ENCODE data around the gene BICD1. TPM values are rescaled to one million over a fixed set of nuclear protein-coding genes. Genes with fewer than 3 reads are reported as not detected.

Gene BICD1
- 10 to 100 TPM in 1 of 2 donors, 1 to 10 TPM in 1; 7.8 to 15.7 TPM for total RNA-seq

GRCh38 chr12:32106517-32107358 lies at the start of gene BICD1:
Gene BICD1, plus strand, starts transcription at chr12:32106847. Its CDS starts 485 bp downstream, at chr12:32107332.
- Mint-ChIP-seq H3K27ac (peak within 1 kb of the TSS; percentile 91), H3K4me3 (peak within 1 kb of the TSS; percentile 81), H3K4me1 (peaks cover 26% of the 10 kb centered on the region), H3K36me3 (ENCODE audit: low read depth) (no peaks in the 10 kb centered on the region), H3K9me3 (no peaks in the 10 kb centered on the region), H3K27me3 (no peaks in the 10 kb centered on the region)
- peak; percentile 86 for ATAC-seq (replicated peaks)

- no peak for ATAC-seq (replicated peaks)
- Mint-ChIP-seq H3K4me3 (no peak overlapping the region), H3K9me3 (no peaks in the 10 kb centered on the region), H3K27me3 (no peaks in the 10 kb centered on the region), H3K27ac (no peak overlapping the region), H3K4me1 (no peaks in the 10 kb centered on the region), H3K36me3 (ENCODE audit: low read depth) (no peaks in the 10 kb centered on the region)
Observed at GRCh38 chr12:32061033-32061432, 45.6 kb upstream of the BICD1 start.

- no peaks in the 10 kb centered on the region for H3K4me1 Mint-ChIP-seq
- ATAC-seq (replicated peaks): no peak
- no peaks in the 10 kb centered on the region for H3K27me3 Mint-ChIP-seq
- H3K27ac Mint-ChIP-seq: no peak overlapping the region
- H3K9me3 Mint-ChIP-seq: no peaks in the 10 kb centered on the region
- no peaks in the 10 kb centered on the region for H3K36me3 Mint-ChIP-seq (ENCODE audit: low read depth)
- no peak overlapping the region for H3K4me3 Mint-ChIP-seq
Observed at GRCh38 chr12:32062881-32063280, 43.8 kb upstream of the BICD1 start.

- H3K27ac Mint-ChIP-seq: no peak overlapping the region
Observed at GRCh38 chr12:32063796-32064195, 42.9 kb upstream of the BICD1 start.

GRCh38 chr12:32066206-32066605 lies 40.4 kb upstream of the BICD1 start:
- H3K27me3 Mint-ChIP-seq: no peaks in the 10 kb centered on the region
- no peak overlapping the region for H3K4me3 Mint-ChIP-seq
- no peaks in the 10 kb centered on the region for H3K4me1 Mint-ChIP-seq
- no peaks in the 10 kb centered on the region for H3K9me3 Mint-ChIP-seq
- ATAC-seq (replicated peaks): no peak
- no peak overlapping the region for H3K27ac Mint-ChIP-seq
- no peaks in the 10 kb centered on the region for H3K36me3 Mint-ChIP-seq (ENCODE audit: low read depth)

More at GRCh38 chr12:32063796-32064195, 42.9 kb upstream of the BICD1 start:
- Mint-ChIP-seq H3K4me3 (no peak overlapping the region), H3K36me3 (ENCODE audit: low read depth) (no peaks in the 10 kb centered on the region), H3K4me1 (no peaks in the 10 kb centered on the region), H3K27me3 (no peaks in the 10 kb centered on the region), H3K9me3 (no peaks in the 10 kb centered on the region)
- no peak for ATAC-seq (replicated peaks)

- no peaks in the 10 kb centered on the region for H3K36me3 Mint-ChIP-seq (ENCODE audit: low read depth)
- H3K4me3 Mint-ChIP-seq: no peak overlapping the region
- H3K9me3 Mint-ChIP-seq: no peaks in the 10 kb centered on the region
- no peaks in the 10 kb centered on the region for H3K4me1 Mint-ChIP-seq
- no peak for ATAC-seq (replicated peaks)
- no peaks in the 10 kb centered on the region for H3K27me3 Mint-ChIP-seq
- no peak overlapping the region for H3K27ac Mint-ChIP-seq
Observed at GRCh38 chr12:32069071-32069470, 37.6 kb upstream of the BICD1 start.

GRCh38 chr12:32069731-32070130 lies 36.9 kb upstream of the BICD1 start:
- Mint-ChIP-seq H3K9me3 (no peaks in the 10 kb centered on the region), H3K36me3 (ENCODE audit: low read depth) (no peaks in the 10 kb centered on the region), H3K4me3 (no peak overlapping the region), H3K4me1 (no peaks in the 10 kb centered on the region), H3K27me3 (no peaks in the 10 kb centered on the region), H3K27ac (no peak overlapping the region)
- ATAC-seq (replicated peaks): no peak

- no peaks in the 10 kb centered on the region for H3K9me3 Mint-ChIP-seq
- no peaks in the 10 kb centered on the region for H3K27me3 Mint-ChIP-seq
- no peaks in the 10 kb centered on the region for H3K36me3 Mint-ChIP-seq (ENCODE audit: low read depth)
- H3K4me1 Mint-ChIP-seq: no peaks in the 10 kb centered on the region
- no peak for ATAC-seq (replicated peaks)
- H3K27ac Mint-ChIP-seq: no peak overlapping the region
- no peak overlapping the region for H3K4me3 Mint-ChIP-seq
Observed at GRCh38 chr12:32070370-32070769, 36.3 kb upstream of the BICD1 start.

GRCh38 chr12:32072102-32072501 lies 34.5 kb upstream of the BICD1 start:
- H3K9me3 Mint-ChIP-seq: no peaks in the 10 kb centered on the region
- no peak for ATAC-seq (replicated peaks)
- no peak overlapping the region for H3K27ac Mint-ChIP-seq
- H3K27me3 Mint-ChIP-seq: no peaks in the 10 kb centered on the region
- no peak overlapping the region for H3K4me3 Mint-ChIP-seq
- no peaks in the 10 kb centered on the region for H3K4me1 Mint-ChIP-seq
- no peaks in the 10 kb centered on the region for H3K36me3 Mint-ChIP-seq (ENCODE audit: low read depth)

- Mint-ChIP-seq H3K27ac (no peak overlapping the region), H3K36me3 (ENCODE audit: low read depth) (no peaks in the 10 kb centered on the region), H3K4me3 (no peak overlapping the region), H3K4me1 (no peaks in the 10 kb centered on the region), H3K9me3 (no peaks in the 10 kb centered on the region), H3K27me3 (no peaks in the 10 kb centered on the region)
- no peak for ATAC-seq (replicated peaks)
Observed at GRCh38 chr12:32074432-32074831, 32.2 kb upstream of the BICD1 start.

GRCh38 chr12:32076941-32077340 lies 29.7 kb upstream of the BICD1 start:
- H3K4me3 Mint-ChIP-seq: no peak overlapping the region
- H3K4me1 Mint-ChIP-seq: no peaks in the 10 kb centered on the region
- no peaks in the 10 kb centered on the region for H3K27me3 Mint-ChIP-seq
- no peaks in the 10 kb centered on the region for H3K36me3 Mint-ChIP-seq (ENCODE audit: low read depth)
- no peak for ATAC-seq (replicated peaks)
- no peaks in the 10 kb centered on the region for H3K9me3 Mint-ChIP-seq
- no peak overlapping the region for H3K27ac Mint-ChIP-seq

- no peaks in the 10 kb centered on the region for H3K9me3 Mint-ChIP-seq
Observed at GRCh38 chr12:32080435-32080834, 26.2 kb upstream of the BICD1 start.

GRCh38 chr12:32083489-32083888 lies 23.2 kb upstream of the BICD1 start:
- ATAC-seq (replicated peaks): no peak
- Mint-ChIP-seq H3K4me1 (no peaks in the 10 kb centered on the region), H3K36me3 (ENCODE audit: low read depth) (no peaks in the 10 kb centered on the region), H3K4me3 (no peak overlapping the region), H3K9me3 (no peaks in the 10 kb centered on the region), H3K27me3 (no peaks in the 10 kb centered on the region), H3K27ac (no peak overlapping the region)

More at GRCh38 chr12:32080435-32080834, 26.2 kb upstream of the BICD1 start:
- ATAC-seq (replicated peaks): no peak
- Mint-ChIP-seq H3K4me1 (no peaks in the 10 kb centered on the region), H3K4me3 (no peak overlapping the region), H3K27ac (no peak overlapping the region), H3K36me3 (ENCODE audit: low read depth) (no peaks in the 10 kb centered on the region), H3K27me3 (no peaks in the 10 kb centered on the region)

- H3K27me3 Mint-ChIP-seq: no peaks in the 10 kb centered on the region
- H3K9me3 Mint-ChIP-seq: no peaks in the 10 kb centered on the region
- no peak for ATAC-seq (replicated peaks)
- H3K4me3 Mint-ChIP-seq: no peak overlapping the region
- no peak overlapping the region for H3K27ac Mint-ChIP-seq
- no peaks in the 10 kb centered on the region for H3K36me3 Mint-ChIP-seq (ENCODE audit: low read depth)
- H3K4me1 Mint-ChIP-seq: no peaks in the 10 kb centered on the region
Observed at GRCh38 chr12:32084017-32084688, 22.5 kb upstream of the BICD1 start.

- no peak for ATAC-seq (replicated peaks)
- Mint-ChIP-seq H3K4me1 (no peaks in the 10 kb centered on the region), H3K27ac (no peak overlapping the region), H3K9me3 (no peaks in the 10 kb centered on the region), H3K36me3 (ENCODE audit: low read depth) (no peaks in the 10 kb centered on the region), H3K27me3 (no peaks in the 10 kb centered on the region), H3K4me3 (no peak overlapping the region)
Observed at GRCh38 chr12:32084753-32085152, 21.9 kb upstream of the BICD1 start.
